Osteocyte (in vitro differentiated cells): ENCODE data around the gene HNRNPUL1. TPM values are rescaled to one million over a fixed set of nuclear protein-coding genes. Genes with fewer than 3 reads are reported as not detected.

Source experiments
- DNase-seq: peaks from one replicate; pipeline ENCODE4 v3.0.0; 2021; ENCODE audit warnings: mixed read lengths; ENCODE audit not compliant: unreplicated experiment; ENCODE audit errors: extremely low spot score
- H3K27ac Mint-ChIP-seq: one replicate; pipeline ENCODE4 v1.8.0; 2021; ENCODE audit warnings: mild to moderate bottlenecking, mixed read lengths; ENCODE audit not compliant: unreplicated experiment
- H3K27me3 Mint-ChIP-seq: one replicate; pipeline ENCODE4 v1.8.0; 2021; ENCODE audit warnings: mixed read lengths; ENCODE audit not compliant: unreplicated experiment
- H3K36me3 Mint-ChIP-seq: one replicate; pipeline ENCODE4 v1.8.0; 2021; ENCODE audit warnings: mixed read lengths; ENCODE audit not compliant: unreplicated experiment
- H3K4me1 Mint-ChIP-seq: one replicate; pipeline ENCODE4 v1.8.0; 2021; ENCODE audit warnings: mixed read lengths; ENCODE audit not compliant: unreplicated experiment
- H3K4me3 Mint-ChIP-seq: one replicate; pipeline ENCODE4 v1.8.0; 2021; ENCODE audit warnings: mild to moderate bottlenecking, moderate library complexity, mixed read lengths; ENCODE audit not compliant: unreplicated experiment
- H3K9me3 Mint-ChIP-seq: one replicate; pipeline ENCODE4 v1.8.0; 2021; ENCODE audit warnings: mixed read lengths; ENCODE audit not compliant: unreplicated experiment
- CTCF ChIP-seq: fragments of 200-600 bp; sonication (generic); IDR thresholded peaks from 2 replicates; pipeline ENCODE4 v1.5.0; 2021; ENCODE audit warnings: antibody characterized with exemption, mild to moderate bottlenecking, moderate library complexity
- total RNA-seq: library from RNA; stranded (reverse); gene quantifications from 2 replicates; pipeline ENCODE4 v1.2.1, GENCODE V29; 2021

The HNRNPUL1 gene
- total RNA-seq, 1 donor from 2014 or later, result 226 TPM

- TF ChIP-seq CTCF, result no peak
- H3K27ac Mint-ChIP-seq, result no peak overlapping the region
- peaks cover 34% of the 10 kb centered on the region for H3K36me3 Mint-ChIP-seq
- DNase-seq, result no peak
- no peaks in the 10 kb centered on the region for H3K9me3 Mint-ChIP-seq
- H3K27me3 Mint-ChIP-seq, result no peaks in the 10 kb centered on the region
- H3K4me1 Mint-ChIP-seq, result peaks cover 28% of the 10 kb centered on the region
- no peak overlapping the region for H3K4me3 Mint-ChIP-seq
These were observed 67.8 kb downstream of the HNRNPUL1 start for GRCh38 chr19:41332000-41332399.

GRCh38 chr19:41332468-41332867, 68.3 kb downstream of the HNRNPUL1 start:
- H3K27ac Mint-ChIP-seq, result no peak overlapping the region
- TF ChIP-seq CTCF, result no peak
- H3K27me3 Mint-ChIP-seq, result no peaks in the 10 kb centered on the region
- H3K4me1 Mint-ChIP-seq, result peaks cover 26% of the 10 kb centered on the region
- H3K9me3 Mint-ChIP-seq, result no peaks in the 10 kb centered on the region
- H3K36me3 Mint-ChIP-seq, result peaks cover 35% of the 10 kb centered on the region
- DNase-seq, result no peak
- no peak overlapping the region for H3K4me3 Mint-ChIP-seq

- Mint-ChIP-seq H3K36me3 (peaks cover 40% of the 10 kb centered on the region), H3K27me3 (no peaks in the 10 kb centered on the region), H3K4me3 (no peak overlapping the region), H3K4me1 (peaks cover 11% of the 10 kb centered on the region), H3K27ac (peak overlapping the region; percentile 42), H3K9me3 (no peaks in the 10 kb centered on the region)
- TF ChIP-seq CTCF, result no peak
- DNase-seq, result no peak
These were observed 70.6 kb downstream of the HNRNPUL1 start for GRCh38 chr19:41334793-41335192.

GRCh38 chr19:41335467-41335866, 71.3 kb downstream of the HNRNPUL1 start:
- Mint-ChIP-seq H3K4me3 (no peak overlapping the region), H3K36me3 (peaks cover 42% of the 10 kb centered on the region), H3K9me3 (no peaks in the 10 kb centered on the region), H3K27ac (no peak overlapping the region), H3K4me1 (peaks cover 11% of the 10 kb centered on the region), H3K27me3 (no peaks in the 10 kb centered on the region)
- TF ChIP-seq CTCF, result no peak
- DNase-seq, result no peak

- H3K9me3 Mint-ChIP-seq, result no peaks in the 10 kb centered on the region
- peak overlapping the region; percentile 63 for H3K27ac Mint-ChIP-seq
- H3K4me3 Mint-ChIP-seq, result no peak overlapping the region
- peaks cover 33% of the 10 kb centered on the region for H3K36me3 Mint-ChIP-seq
- H3K27me3 Mint-ChIP-seq, result no peaks in the 10 kb centered on the region
- H3K4me1 Mint-ChIP-seq, result peaks cover 5% of the 10 kb centered on the region
- DNase-seq, result no peak
- no peak for TF ChIP-seq CTCF
These were observed 75.8 kb downstream of the HNRNPUL1 start for GRCh38 chr19:41339936-41340335.
